ENCODE data around the gene NPY2R.

NPY2R gene

GRCh38 chr4:155249016-155249566, 40.7 kb downstream of the NPY2R start:
- DNase-seq (ENCODE audit: low read depth), result no peak

GRCh38 chr4:155252327-155252726, 43.9 kb downstream of the NPY2R start:
- DNase-seq (ENCODE audit: low read depth), result no peak

GRCh38 chr4:155263480-155263879, 55.0 kb downstream of the NPY2R start:
- no peak for DNase-seq (ENCODE audit: low read depth)

GRCh38 chr4:155265113-155265512, 56.7 kb downstream of the NPY2R start:
- DNase-seq (ENCODE audit: low read depth), result no peak

Measured in activated gamma-delta T cell treated with anti-CD3 and anti-CD28 coated beads, Interleukin-2, amount 50 U/mL, for 16 hours (primary cell).